Effector memory CD8-positive, alpha-beta T cell (primary cell): ENCODE results near the gene SPSB3.

ENCODE experiments used
- ATAC-seq: fragments of 150-1000 bp; cut with Tn5 transposase; replicated peaks from 2 replicates; pipeline ENCODE4 v1.10.0; 2021; ENCODE audit warnings: mild to moderate bottlenecking, moderate library complexity
- DNase-seq, 3 experiments: peaks; one replicate each; pipeline ENCODE4 v3.0.0; 2021
- H3K27ac Mint-ChIP-seq, 2 donors: one replicate each; pipeline ENCODE4 v1.8.0; 2022; ENCODE audit warnings: mild to moderate bottlenecking in 2 of 2, mixed read lengths in 2 of 2, moderate library complexity in 2 of 2
- H3K27me3 Mint-ChIP-seq, 2 donors: one replicate each; pipeline ENCODE4 v1.8.0; 2022; ENCODE audit warnings: mixed read lengths in 2 of 2
- H3K36me3 Mint-ChIP-seq: one replicate; pipeline ENCODE4 v1.8.0; 2022; ENCODE audit warnings: mild to moderate bottlenecking, moderate library complexity, mixed read lengths; ENCODE audit not compliant: insufficient read depth
- H3K4me1 Mint-ChIP-seq, 2 donors: one replicate each; pipeline ENCODE4 v1.8.0; 2022; ENCODE audit warnings: low read depth in 2 of 2, mixed read lengths in 2 of 2
- H3K4me3 Mint-ChIP-seq, 2 donors: one replicate each; pipeline ENCODE4 v1.8.0; 2022; ENCODE audit warnings: mild to moderate bottlenecking in 2 of 2, mixed read lengths in 2 of 2, moderate library complexity in 2 of 2
- H3K9me3 Mint-ChIP-seq, 2 donors: one replicate each; pipeline ENCODE4 v1.8.0; 2022; ENCODE audit warnings: mixed read lengths in 2 of 2
- total RNA-seq, 9 experiments: gene quantifications; one replicate each; lab custom pipeline; 2026; lab: John Stamatoyannopoulos, UW

SPSB3 gene
- 33.4 to 187 (median 80.0) reads per million in 9 experiments for total RNA-seq

- Mint-ChIP-seq H3K4me1 (peaks cover 19 to 21% of the 10 kb centered on the region in 2 donors), H3K27me3 (no peaks in the 10 kb centered on the region), H3K9me3 (no peaks in the 10 kb centered on the region), H3K36me3 (peaks cover 42% of the 10 kb centered on the region), H3K4me3 (peak within 1 kb of the TSS; percentile 88 to 89), H3K27ac (peak within 1 kb of the TSS; percentile 88 to 94)
- DNase-seq (peak; percentile 92 to 95 (median 95)), ATAC-seq (peak; percentile 84)
Measured at GRCh38 chr16:1782408-1783264, at the start of gene SPSB3, which contains the start of gene NUBP2. SPSB3 (minus strand) TSS chr16:1782571; CDS start chr16:1781483, 1,088 bp downstream. NUBP2 (plus strand) TSS chr16:1782960; CDS start chr16:1783021, 61 bp downstream.

- Mint-ChIP-seq H3K27ac (no peak overlapping the region), H3K27me3 (no peaks in the 10 kb centered on the region), H3K4me1 (peaks cover 13 to 16% of the 10 kb centered on the region in 2 donors), H3K4me3 (no peak overlapping the region), H3K36me3 (peaks cover 14% of the 10 kb centered on the region), H3K9me3 (no peaks in the 10 kb centered on the region)
- DNase-seq (no peak), ATAC-seq (no peak)
Measured at GRCh38 chr16:1831186-1832075, 49.1 kb upstream of the SPSB3 start.

GRCh38 chr16:1830213-1830612, 47.8 kb upstream of the SPSB3 start:
- H3K9me3 Mint-ChIP-seq = no peaks in the 10 kb centered on the region
- no peak overlapping the region for H3K27ac Mint-ChIP-seq
- ATAC-seq (no peak), DNase-seq (no peak)
- peaks cover 14% of the 10 kb centered on the region for H3K36me3 Mint-ChIP-seq
- no peak overlapping the region for H3K4me3 Mint-ChIP-seq
- H3K27me3 Mint-ChIP-seq = no peaks in the 10 kb centered on the region
- peaks cover 16 to 17% of the 10 kb centered on the region in 2 donors for H3K4me1 Mint-ChIP-seq

- Mint-ChIP-seq H3K27ac (no peak overlapping the region), H3K27me3 (no peaks in the 10 kb centered on the region)
- DNase-seq = no peak
Measured at GRCh38 chr16:1828645-1829410, 46.5 kb upstream of the SPSB3 start.

DNA sequence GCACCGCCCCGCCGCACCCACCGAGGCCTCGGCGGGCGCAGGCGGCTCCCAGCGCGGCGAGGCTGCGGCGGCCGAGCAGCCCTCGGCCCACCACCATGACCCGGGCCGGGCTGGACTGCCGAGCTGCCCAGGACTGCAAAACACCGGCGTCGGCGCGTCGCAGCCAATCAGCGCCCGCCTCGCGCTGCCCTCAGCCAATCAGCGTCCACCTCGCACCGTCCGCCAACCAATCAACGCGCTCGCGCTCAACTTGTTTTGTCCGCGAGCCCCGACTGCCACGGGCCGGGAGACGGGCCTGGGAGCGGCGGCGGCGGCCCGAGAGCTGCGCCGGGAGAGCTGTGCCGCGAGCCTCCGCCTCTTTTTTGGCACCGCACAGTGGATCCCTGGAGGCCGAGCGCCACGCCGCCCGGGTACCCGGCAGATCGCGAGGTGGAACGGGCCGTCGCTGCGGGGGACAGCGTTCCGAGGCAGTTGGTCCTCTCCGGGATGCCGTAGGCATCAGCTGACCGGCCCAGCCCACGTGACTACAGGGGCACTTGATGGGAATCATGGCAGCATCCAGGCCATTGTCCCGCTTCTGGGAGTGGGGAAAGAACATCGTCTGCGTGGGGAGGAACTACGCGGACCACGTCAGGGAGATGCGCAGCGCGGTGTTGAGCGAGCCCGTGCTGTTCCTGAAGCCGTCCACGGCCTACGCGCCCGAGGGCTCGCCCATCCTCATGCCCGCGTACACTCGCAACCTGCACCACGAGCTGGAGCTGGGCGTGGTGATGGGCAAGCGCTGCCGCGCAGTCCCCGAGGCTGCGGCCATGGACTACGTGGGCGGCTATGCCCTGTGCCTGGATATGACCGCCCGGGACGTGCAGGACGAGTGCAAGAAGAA, 44.6 kb upstream of the SPSB3 start, which contains the start of the genes FAHD1 and HAGH:
TSS of gene FAHD1 (plus strand) at position 516 of the 883 bp plus-strand sequence. CDS start at position 549, 33 bp downstream.
TSS of gene HAGH (minus strand) at position 135 of the 883 bp plus-strand sequence. CDS start at position 97, 38 bp downstream.
- Mint-ChIP-seq H3K27ac (peak within 1 kb of the TSS; percentile 88 to 92), H3K4me3 (peak within 1 kb of the TSS; percentile 86 to 89), H3K9me3 (no peaks in the 10 kb centered on the region), H3K36me3 (peaks cover 22% of the 10 kb centered on the region), H3K27me3 (no peaks in the 10 kb centered on the region), H3K4me1 (peaks cover 19 to 30% of the 10 kb centered on the region in 2 donors)
- ATAC-seq (peak; percentile 81), DNase-seq (peak; percentile 87 to 93 (median 90))

More at GRCh38 chr16:1828645-1829410, 46.5 kb upstream of the SPSB3 start:
- H3K4me1 Mint-ChIP-seq = peaks cover 20 to 24% of the 10 kb centered on the region in 2 donors
- peaks cover 22% of the 10 kb centered on the region for H3K36me3 Mint-ChIP-seq
- no peak for ATAC-seq
- H3K4me3 Mint-ChIP-seq = no peak overlapping the region
- H3K9me3 Mint-ChIP-seq = no peaks in the 10 kb centered on the region

GRCh38 chr16:1825864-1826690, 43.7 kb upstream of the SPSB3 start:
- Mint-ChIP-seq H3K27me3 (no peaks in the 10 kb centered on the region), H3K4me3 (peak overlapping the region; percentile 86 to 89), H3K4me1 (peaks cover 19 to 30% of the 10 kb centered on the region in 2 donors), H3K9me3 (no peaks in the 10 kb centered on the region), H3K36me3 (peaks cover 22% of the 10 kb centered on the region), H3K27ac (peak overlapping the region; percentile 88 to 92)
- DNase-seq = peak; percentile 44 to 67 (median 57)
- ATAC-seq = peak; percentile 75

DNA sequence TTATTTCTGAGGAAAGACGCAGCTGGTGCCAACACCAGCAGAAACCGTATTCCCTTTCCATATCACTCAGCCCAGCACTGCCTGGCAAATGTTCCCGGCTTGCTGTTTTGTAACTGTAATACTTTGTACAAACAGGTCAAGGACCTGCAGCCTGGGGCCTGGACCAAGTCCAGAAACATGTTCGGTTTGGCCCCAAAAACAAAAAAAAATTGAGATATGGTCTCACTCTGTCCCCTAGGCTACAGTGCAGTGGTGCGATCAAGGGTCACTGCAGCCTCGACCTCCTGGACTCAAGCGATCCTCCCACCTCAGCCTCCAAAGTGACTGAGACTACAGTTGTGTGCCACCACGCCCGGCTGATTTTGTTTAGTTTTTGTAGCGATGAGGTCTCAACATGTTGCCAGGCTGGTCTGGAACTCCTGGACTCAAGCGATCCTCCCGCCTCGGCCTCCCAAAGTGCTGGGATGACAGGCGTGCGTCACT, 43.1 kb upstream of the SPSB3 start:
- ATAC-seq = no peak
- Mint-ChIP-seq H3K4me3 (peak overlapping the region; percentile 67 to 74), H3K27ac (no peak overlapping the region), H3K27me3 (no peaks in the 10 kb centered on the region), H3K36me3 (peaks cover 22% of the 10 kb centered on the region), H3K9me3 (no peaks in the 10 kb centered on the region), H3K4me1 (peaks cover 19 to 26% of the 10 kb centered on the region in 2 donors)
- no peak for DNase-seq

- Mint-ChIP-seq H3K27me3 (no peaks in the 10 kb centered on the region), H3K9me3 (no peaks in the 10 kb centered on the region), H3K36me3 (peaks cover 26% of the 10 kb centered on the region), H3K4me1 (peaks cover 19 to 21% of the 10 kb centered on the region in 2 donors), H3K27ac (peak overlapping the region in 1 of 2 donors; percentile 10), H3K4me3 (peak overlapping the region in 1 of 2 donors; percentile 20)
- DNase-seq (no peak), ATAC-seq (no peak)
Measured at GRCh38 chr16:1823821-1824220, 41.5 kb upstream of the SPSB3 start.

DNA sequence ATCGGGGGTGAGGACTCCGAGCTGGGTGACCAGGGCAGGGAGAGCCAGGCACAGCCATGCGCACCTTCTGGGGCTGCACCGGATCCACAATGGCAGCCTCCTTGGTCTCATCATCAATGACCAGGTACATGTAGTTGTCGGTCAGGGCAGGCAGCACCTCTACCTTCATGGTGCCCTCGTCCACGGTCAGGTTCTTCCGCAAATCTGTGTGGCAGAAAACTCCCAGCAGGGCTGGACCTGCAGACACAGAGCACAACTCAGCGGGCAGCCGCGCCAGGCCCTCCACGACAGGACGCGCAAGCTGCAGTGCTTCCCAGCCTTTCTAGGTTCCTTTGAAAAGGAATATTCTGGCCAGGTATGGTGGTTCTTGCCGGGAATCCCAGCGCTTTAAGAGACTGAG, 40.4 kb upstream of the SPSB3 start:
- H3K9me3 Mint-ChIP-seq = no peaks in the 10 kb centered on the region
- no peaks in the 10 kb centered on the region for H3K27me3 Mint-ChIP-seq
- no peak overlapping the region for H3K27ac Mint-ChIP-seq
- H3K4me1 Mint-ChIP-seq = peaks cover 19% of the 10 kb centered on the region in 2 donors
- no peak for ATAC-seq
- DNase-seq = no peak
- no peak overlapping the region for H3K4me3 Mint-ChIP-seq
- peaks cover 22% of the 10 kb centered on the region for H3K36me3 Mint-ChIP-seq

- Mint-ChIP-seq H3K4me3 (no peak overlapping the region), H3K27ac (no peak overlapping the region), H3K9me3 (no peaks in the 10 kb centered on the region), H3K27me3 (no peaks in the 10 kb centered on the region), H3K4me1 (peaks cover 11 to 13% of the 10 kb centered on the region in 2 donors), H3K36me3 (peaks cover 23% of the 10 kb centered on the region)
- ATAC-seq = no peak
- DNase-seq = no peak
Measured at GRCh38 chr16:1821861-1822611, 39.7 kb upstream of the SPSB3 start.

- DNase-seq = no peak
- Mint-ChIP-seq H3K36me3 (peaks cover 22% of the 10 kb centered on the region), H3K9me3 (no peaks in the 10 kb centered on the region), H3K27ac (no peak overlapping the region), H3K27me3 (no peaks in the 10 kb centered on the region), H3K4me1 (peaks cover 10 to 13% of the 10 kb centered on the region in 2 donors), H3K4me3 (no peak overlapping the region)
- ATAC-seq = no peak
Measured at GRCh38 chr16:1820946-1821290, 38.5 kb upstream of the SPSB3 start.
